ENCODE data around the gene FCHSD2.
"Not testable (repeated sequence)": the region's sequence is repeated elsewhere in the genome, so short reads cannot be mapped to it uniquely, and the experiment has no call there.

The FCHSD2 gene

GRCh38 chr11:72860592-72860991, 281.5 kb downstream of the FCHSD2 start:
- DNase-seq: no peak

GRCh38 chr11:72860010-72860409, 282.1 kb downstream of the FCHSD2 start:
- no peak for DNase-seq

GRCh38 chr11:72859126-72859525, 283.0 kb downstream of the FCHSD2 start:
- DNase-seq: no peak

- not testable (repeated sequence) for DNase-seq
These were observed 283.9 kb downstream of the FCHSD2 start for GRCh38 chr11:72858267-72858666.

GRCh38 chr11:72856551-72857345, 285.4 kb downstream of the FCHSD2 start:
- no peak for DNase-seq

GRCh38 chr11:72856065-72856464, 286.1 kb downstream of the FCHSD2 start:
- no peak for DNase-seq

- no peak for DNase-seq
These were observed 290.4 kb downstream of the FCHSD2 start for GRCh38 chr11:72851726-72852125.

GRCh38 chr11:72850832-72851231, 291.3 kb downstream of the FCHSD2 start:
- DNase-seq: no peak

GRCh38 chr11:72848846-72849466, 293.2 kb downstream of the FCHSD2 start:
- no peak for DNase-seq

GRCh38 chr11:72844356-72844755, 297.8 kb downstream of the FCHSD2 start:
- no peak for DNase-seq

GRCh38 chr11:72842653-72843330, 299.3 kb downstream of the FCHSD2 start:
- no peak for DNase-seq

- no peak for DNase-seq
These were observed 300.0 kb downstream of the FCHSD2 start for GRCh38 chr11:72842126-72842525.

- DNase-seq: no peak
These were observed 300.7 kb downstream of the FCHSD2 start for GRCh38 chr11:72841397-72841796.

- no peak for DNase-seq
These were observed 301.3 kb downstream of the FCHSD2 start for GRCh38 chr11:72840780-72841179.

- DNase-seq: no peak
These were observed 303.3 kb downstream of the FCHSD2 start for GRCh38 chr11:72838691-72839305.

GRCh38 chr11:72836111-72836510, 306.0 kb downstream of the FCHSD2 start:
- DNase-seq: no peak

- DNase-seq: no peak
These were observed 307.2 kb downstream of the FCHSD2 start for GRCh38 chr11:72834905-72835304.

GRCh38 chr11:72833811-72834493, 308.2 kb downstream of the FCHSD2 start:
- DNase-seq: no peak

GRCh38 chr11:72833083-72833733, 308.9 kb downstream of the FCHSD2 start:
- DNase-seq: no peak

- DNase-seq: no peak
These were observed 309.6 kb downstream of the FCHSD2 start for GRCh38 chr11:72832301-72833082.

- peak; percentile 62 for DNase-seq
These were observed 310.4 kb downstream of the FCHSD2 start for GRCh38 chr11:72831521-72832300.

All from activated T-cell treated with anti-CD3 and anti-CD28 coated beads, Interleukin-2, amount 50 U/mL, for 1 hour (primary cell).